M059J (cell line): ENCODE data around the gene CORO7. TPM values are rescaled to one million over a fixed set of nuclear protein-coding genes. Genes with fewer than 3 reads are reported as not detected.
A peak's percentile ranks its signal among the peaks of the same experiment; 100 is the strongest.

Experiments used
- DNase-seq: peaks from one replicate; pipeline ENCODE4 v3.0.0-alpha.2; 2012; ENCODE audit warnings: low read depth
- total RNA-seq: library from RNA; depleted of rRNA; stranded (reverse); fragments of >200 nt; shearing (Covaris generic); gene quantifications from 2 replicates; pipeline ENCODE4 v1.2.3, GENCODE V29; 2014; rRNA removed

CORO7 gene
- total RNA-seq, 1 experiment from 2014 or later, result 13.1 TPM

DNA sequence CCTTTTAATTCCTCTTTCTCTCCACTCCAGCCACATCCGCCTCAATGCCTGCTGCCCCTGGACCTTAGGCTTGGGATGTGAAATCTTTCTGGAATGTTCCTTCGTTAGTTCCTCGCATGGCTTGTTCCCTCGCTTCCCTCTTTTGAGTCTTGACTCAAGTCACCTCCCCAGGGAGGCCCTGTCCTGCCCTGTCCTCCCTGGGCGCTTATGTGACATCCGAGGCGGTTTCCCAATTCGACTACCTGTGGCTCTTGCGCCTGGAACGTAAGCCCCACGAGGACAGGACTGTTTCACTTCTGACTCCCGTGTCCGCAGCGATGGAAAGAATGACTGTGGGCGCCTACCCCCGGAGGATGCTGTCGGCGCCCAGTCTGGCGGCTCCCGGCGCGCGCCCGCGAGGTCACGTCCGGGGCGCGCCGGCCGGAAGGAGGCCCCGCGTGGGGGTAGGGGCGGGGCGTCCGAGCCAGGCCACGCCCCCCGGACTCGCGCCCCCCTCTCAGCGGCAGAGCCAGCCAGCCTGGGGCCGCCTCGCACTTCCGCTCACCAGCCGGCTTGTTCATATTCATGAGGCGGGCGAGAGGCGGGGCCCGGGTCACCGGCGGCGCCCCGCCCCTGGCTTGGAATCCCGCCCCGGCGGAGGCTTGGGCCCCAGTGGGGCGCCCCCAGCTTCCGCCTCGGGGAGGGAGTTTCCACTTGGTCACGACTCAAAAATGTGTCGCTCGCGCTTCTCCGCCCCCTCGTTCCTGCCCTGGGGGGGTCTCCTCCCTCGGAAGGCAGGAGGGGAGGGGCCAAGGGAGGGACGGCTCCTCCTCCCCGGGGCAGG is 109.0 kb downstream of the CORO7 start:
- peak; percentile 79 for DNase-seq

DNA sequence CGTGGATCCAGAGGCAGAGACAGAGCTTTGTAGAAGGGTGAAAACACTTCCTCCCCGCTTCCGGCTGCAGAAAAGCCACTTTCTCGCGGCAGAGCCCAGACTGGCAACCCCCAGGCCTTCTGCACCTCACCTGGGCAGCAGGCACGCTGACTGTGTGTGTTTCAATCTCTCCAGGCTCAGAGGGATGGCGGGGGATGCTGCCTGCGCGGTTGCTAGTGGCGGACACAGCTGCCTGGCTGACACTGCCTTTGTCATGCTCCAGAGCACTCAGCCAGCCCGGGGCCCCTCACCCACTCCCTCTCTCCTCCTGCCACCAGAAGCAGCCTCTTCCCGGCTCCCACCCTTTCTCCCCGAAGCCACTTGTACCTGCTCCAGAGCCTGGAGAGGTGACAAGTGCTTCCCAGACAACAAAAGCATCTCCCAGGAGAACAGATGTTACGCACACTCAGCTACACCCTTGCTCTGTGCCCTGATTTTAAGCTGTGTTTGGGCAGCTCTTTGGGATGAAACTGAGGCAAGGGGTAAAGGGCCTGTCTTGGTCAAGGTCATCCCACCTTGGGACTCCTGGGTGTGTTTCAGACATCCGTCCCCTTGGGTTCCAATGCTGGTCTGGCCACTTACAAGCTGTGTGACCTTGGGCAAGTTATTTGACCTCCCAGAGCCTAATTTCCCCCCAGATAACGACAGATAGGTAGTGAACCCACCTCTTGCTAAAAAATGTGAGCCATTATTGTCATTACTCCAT is 109.8 kb downstream of the CORO7 start:
- no peak for DNase-seq

Other genes with a start within 250 kb of the CORO7 start
- not detected in 2 replicates for gene SRL, start 174.5 kb downstream of the CORO7 start, total RNA-seq
- 3.2 and 6.2 TPM in 2 replicates for gene TFAP4, start 143.6 kb downstream of the CORO7 start, total RNA-seq
- gene GLIS2, start 100.5 kb downstream of the CORO7 start, total RNA-seq, result 0.22 and 1.1 TPM in 2 replicates
- gene PAM16, start 65.3 kb downstream of the CORO7 start, total RNA-seq, result 38.6 and 61.5 TPM in 2 replicates
- 69.9 and 115 TPM in 2 replicates for gene VASN, start 44.7 kb downstream of the CORO7 start, total RNA-seq
- gene DNAJA3, start 9.3 kb upstream of the CORO7 start, total RNA-seq, result 68.2 and 69.0 TPM in 2 replicates
- 118 and 126 TPM in 2 replicates for gene NMRAL1, start 58.0 kb upstream of the CORO7 start, total RNA-seq
- 54.5 and 86.1 TPM in 2 replicates for gene HMOX2, start 59.8 kb upstream of the CORO7 start, total RNA-seq
- gene CDIP1, start 122.2 kb upstream of the CORO7 start, total RNA-seq, result 16.0 and 20.9 TPM in 2 replicates
- not detected in 2 replicates for gene C16orf96, start 139.7 kb upstream of the CORO7 start, total RNA-seq
- gene UBALD1, start 198.3 kb upstream of the CORO7 start, total RNA-seq, result 4.5 and 8.4 TPM in 2 replicates
- 30.9 and 46.2 TPM in 2 replicates for gene MGRN1, start 208.2 kb upstream of the CORO7 start, total RNA-seq